Fibroblast of mammary gland (primary cell): ENCODE data around the gene TLCD4.
A peak's percentile ranks its signal among the peaks of the same experiment; 100 is the strongest.

Source experiments
- DNase-seq: peaks from one replicate; pipeline ENCODE4 v3.0.0-alpha.2; 2010; ENCODE audit warnings: low read depth
- H3K4me3 ChIP-seq: 2 replicates; pipeline ENCODE4 v1.5.1; 2011; ENCODE audit warnings: low read depth, mild to moderate bottlenecking, low read length, moderate library complexity; ENCODE audit not compliant: control insufficient read depth
- CTCF ChIP-seq: conservative IDR thresholded peaks from 2 replicates; pipeline ENCODE4 v1.5.1; 2011; ENCODE audit warnings: low read depth, low read length, inconsistent platforms; ENCODE audit not compliant: control insufficient read depth, insufficient read depth

Gene TLCD4

GRCh38 chr1:95072532-95073419 is 44.4 kb upstream of the TLCD4 start, which contains the start of gene ALG14:
Gene ALG14, minus strand, starts transcription at chr1:95072951. Its CDS starts 53 bp downstream, at chr1:95072898.
- no peak for TF ChIP-seq CTCF
- DNase-seq, result peak; percentile 95
- H3K4me3 ChIP-seq, result peak within 1 kb of the TSS; percentile 92

- peak overlapping the region; percentile 92 for H3K4me3 ChIP-seq
- TF ChIP-seq CTCF, result no peak
- no peak for DNase-seq
Measured at GRCh38 chr1:95073446-95073845, 43.7 kb upstream of the TLCD4 start.

- H3K4me3 ChIP-seq, result no peak overlapping the region
- no peak for DNase-seq
- TF ChIP-seq CTCF, result no peak
Measured at GRCh38 chr1:95076034-95076433, 41.1 kb upstream of the TLCD4 start.

GRCh38 chr1:95080446-95080845 is 36.7 kb upstream of the TLCD4 start:
- no peak overlapping the region for H3K4me3 ChIP-seq
- no peak for DNase-seq
- no peak for TF ChIP-seq CTCF

GRCh38 chr1:95080879-95081278 is 36.3 kb upstream of the TLCD4 start:
- TF ChIP-seq CTCF, result no peak
- DNase-seq, result no peak
- no peak overlapping the region for H3K4me3 ChIP-seq

GRCh38 chr1:95084317-95085176 is 32.6 kb upstream of the TLCD4 start:
- no peak overlapping the region for H3K4me3 ChIP-seq
- peak; percentile 70 for TF ChIP-seq CTCF
- DNase-seq, result peak; percentile 55
